Lower leg skin (tissue), 3 donors: ENCODE results near the gene MAP6.

Experiments used
- POLR2A ChIP-seq, 2 donors: fragments of 450-650 bp; IDR thresholded peaks; one replicate each; pipeline ENCODE4 v1.6.1; 2016 to 2017; ENCODE audit warnings: antibody characterized with exemption in 2 of 2, mild to moderate bottlenecking in 1 of 2, moderate library complexity in 1 of 2
- TF ChIP-seq, protein P1 (sequence below), 3 donors: fragments of 450-650 bp; IDR thresholded peaks; one replicate each; pipeline ENCODE4 v1.5.1; 2016; ENCODE audit warnings: antibody characterized with exemption in 3 of 3, mild to moderate bottlenecking in 3 of 3, moderate library complexity in 2 of 3

DNA sequence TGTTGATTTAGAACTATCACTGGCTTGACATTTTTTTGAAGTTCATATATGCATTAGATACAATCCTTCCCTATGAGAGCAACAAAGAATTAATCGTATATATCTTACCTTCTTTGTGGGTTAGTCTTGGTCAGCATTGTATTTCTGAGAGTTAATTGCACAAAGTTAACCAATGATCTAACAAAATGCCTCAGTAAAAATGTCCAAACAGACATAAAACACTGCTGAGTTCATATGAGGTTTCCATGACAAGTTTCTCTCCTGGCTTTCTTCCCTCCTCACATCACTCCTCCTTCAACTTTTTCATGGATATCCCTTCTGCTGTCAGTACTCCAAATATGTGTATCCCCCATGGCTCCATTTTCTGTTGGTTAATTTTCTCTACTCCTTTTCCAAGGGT is 9.0 kb downstream of the MAP6 start:
- TF ChIP-seq, protein P1, sequence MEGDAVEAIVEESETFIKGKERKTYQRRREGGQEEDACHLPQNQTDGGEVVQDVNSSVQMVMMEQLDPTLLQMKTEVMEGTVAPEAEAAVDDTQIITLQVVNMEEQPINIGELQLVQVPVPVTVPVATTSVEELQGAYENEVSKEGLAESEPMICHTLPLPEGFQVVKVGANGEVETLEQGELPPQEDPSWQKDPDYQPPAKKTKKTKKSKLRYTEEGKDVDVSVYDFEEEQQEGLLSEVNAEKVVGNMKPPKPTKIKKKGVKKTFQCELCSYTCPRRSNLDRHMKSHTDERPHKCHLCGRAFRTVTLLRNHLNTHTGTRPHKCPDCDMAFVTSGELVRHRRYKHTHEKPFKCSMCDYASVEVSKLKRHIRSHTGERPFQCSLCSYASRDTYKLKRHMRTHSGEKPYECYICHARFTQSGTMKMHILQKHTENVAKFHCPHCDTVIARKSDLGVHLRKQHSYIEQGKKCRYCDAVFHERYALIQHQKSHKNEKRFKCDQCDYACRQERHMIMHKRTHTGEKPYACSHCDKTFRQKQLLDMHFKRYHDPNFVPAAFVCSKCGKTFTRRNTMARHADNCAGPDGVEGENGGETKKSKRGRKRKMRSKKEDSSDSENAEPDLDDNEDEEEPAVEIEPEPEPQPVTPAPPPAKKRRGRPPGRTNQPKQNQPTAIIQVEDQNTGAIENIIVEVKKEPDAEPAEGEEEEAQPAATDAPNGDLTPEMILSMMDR (IDR thresholded peaks at IDR 0.05), result no peak
- TF ChIP-seq POLR2A (IDR thresholded peaks at IDR 0.05), result no peak
